ENCODE results near the gene TIGAR.

Gene TIGAR

DNA sequence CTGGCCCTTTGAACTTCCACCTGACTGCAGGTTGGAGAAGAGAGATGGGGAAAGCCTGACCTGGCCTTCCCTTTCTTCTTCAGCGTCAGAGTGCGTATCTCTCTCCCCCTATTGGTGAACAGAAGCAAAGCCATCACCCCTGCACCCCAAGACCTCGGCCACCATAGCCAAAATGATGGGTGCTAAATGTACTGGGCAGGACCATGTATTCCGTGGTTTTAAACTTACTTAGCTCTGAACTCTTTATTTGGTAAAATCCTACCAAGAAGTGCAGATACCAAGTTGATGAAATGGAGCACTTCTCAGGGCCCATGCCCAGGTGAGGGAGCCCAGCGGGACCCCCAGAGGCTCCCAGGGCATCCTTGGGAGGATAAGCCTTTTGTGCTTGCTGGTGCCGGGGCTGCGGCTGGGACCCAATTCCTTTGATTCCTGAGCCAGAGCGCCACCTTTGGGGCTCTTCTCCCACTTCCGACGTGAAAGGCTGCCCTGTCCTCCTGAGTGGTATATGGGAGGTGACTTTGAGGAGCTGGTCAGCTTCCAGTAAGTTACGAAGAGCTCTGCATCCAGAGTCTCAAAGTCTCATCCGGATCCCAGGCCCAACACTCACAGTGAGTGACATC lies 38.0 kb upstream of the TIGAR start:
- no peak for DNase-seq (ENCODE audit: low spot score)

DNA sequence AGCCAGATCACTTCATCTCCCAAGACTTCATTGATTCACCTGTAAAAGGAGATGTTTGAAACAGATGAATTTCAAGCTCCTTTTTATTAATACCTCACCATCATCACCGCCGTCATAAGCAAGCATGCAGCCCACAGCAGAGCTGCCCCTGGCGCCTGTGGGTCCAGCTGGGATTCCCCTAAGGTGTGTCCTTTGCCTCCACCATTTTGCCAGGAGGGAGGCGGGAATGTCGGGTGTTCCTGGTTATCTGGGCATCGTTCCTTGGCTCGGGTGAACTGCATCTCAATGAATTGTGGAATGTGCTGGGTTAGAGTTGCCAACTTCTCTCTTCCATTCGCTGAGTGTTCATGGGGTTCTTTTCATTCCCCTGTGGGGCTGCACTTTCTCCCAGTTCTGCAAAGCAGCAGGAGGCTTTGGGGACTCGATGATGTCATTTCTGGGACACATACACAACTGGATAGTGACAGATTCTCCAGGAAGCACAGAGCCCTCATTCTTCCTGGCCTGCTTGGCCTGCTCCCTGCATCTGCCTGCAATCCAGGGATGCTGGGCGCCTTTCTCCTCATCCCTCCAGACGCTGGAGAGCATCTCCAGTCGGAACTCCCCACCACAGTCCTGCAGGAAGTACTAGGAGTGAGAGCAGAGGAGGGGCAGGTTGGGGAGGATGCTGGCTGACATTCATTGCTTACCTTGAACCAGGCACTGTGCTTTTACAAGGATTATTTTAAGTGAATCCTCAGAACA lies 37.3 kb upstream of the TIGAR start:
- DNase-seq (ENCODE audit: low spot score) = peak; percentile 36

DNA sequence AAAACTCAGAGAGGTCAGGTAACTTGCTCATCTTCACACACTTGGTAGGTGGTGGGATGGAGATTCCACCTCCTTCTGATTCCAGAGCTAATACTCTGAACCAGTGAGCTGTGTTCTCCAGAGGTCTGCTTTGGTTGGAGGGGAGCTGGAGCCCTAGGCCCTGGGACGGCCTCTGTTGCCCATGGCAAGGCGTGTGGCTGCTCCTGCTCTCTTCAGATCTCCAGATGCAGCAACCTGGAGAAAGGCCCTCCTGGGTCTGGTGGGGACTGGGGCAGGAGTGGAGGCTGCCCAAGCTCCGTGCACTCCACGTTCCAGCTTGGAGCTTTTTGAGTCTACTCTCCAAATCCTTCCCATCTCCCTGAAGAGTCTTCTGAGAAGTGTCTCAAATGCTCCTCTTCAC lies 36.7 kb upstream of the TIGAR start:
- no peak for DNase-seq (ENCODE audit: low spot score)

DNA sequence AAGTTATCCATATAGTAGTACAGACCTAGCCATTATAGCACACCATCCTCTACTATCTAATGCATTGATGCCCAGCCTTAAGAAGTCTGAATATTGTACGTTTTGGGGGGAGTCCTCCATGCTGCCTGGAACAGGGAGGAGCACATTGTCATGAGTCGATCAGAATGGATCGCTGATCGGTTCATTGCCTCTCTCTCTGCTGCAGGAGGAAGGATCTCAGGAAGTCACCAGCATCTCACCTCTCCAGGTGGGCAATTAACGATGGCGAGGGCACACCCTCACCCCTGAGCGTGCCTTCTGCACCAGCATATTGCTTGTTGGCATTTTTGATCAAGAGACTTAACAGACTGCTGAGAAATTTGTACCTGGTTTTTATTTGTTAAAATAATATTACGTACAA lies 35.9 kb upstream of the TIGAR start:
- no peak for DNase-seq (ENCODE audit: low spot score)

DNA sequence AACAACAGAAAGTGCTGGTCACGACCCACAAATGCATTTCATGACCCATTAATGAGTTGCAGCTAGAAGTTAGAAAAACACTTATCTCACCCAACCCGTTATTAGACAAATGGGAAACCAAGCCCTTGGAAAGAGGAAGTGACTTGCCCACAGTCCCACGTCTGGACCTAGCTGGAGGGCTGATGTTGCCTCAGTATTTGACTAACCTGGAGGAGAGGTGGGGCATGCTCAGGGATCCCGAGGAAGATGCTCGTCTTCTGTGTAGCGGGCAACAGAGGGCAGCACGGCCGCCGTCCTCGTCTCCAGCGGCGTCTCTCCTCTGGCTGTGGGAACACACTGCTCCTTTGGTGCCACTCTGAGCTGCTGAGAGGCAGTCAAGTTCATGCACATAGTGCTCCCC lies 34.8 kb upstream of the TIGAR start:
- no peak for DNase-seq (ENCODE audit: low spot score)

DNA sequence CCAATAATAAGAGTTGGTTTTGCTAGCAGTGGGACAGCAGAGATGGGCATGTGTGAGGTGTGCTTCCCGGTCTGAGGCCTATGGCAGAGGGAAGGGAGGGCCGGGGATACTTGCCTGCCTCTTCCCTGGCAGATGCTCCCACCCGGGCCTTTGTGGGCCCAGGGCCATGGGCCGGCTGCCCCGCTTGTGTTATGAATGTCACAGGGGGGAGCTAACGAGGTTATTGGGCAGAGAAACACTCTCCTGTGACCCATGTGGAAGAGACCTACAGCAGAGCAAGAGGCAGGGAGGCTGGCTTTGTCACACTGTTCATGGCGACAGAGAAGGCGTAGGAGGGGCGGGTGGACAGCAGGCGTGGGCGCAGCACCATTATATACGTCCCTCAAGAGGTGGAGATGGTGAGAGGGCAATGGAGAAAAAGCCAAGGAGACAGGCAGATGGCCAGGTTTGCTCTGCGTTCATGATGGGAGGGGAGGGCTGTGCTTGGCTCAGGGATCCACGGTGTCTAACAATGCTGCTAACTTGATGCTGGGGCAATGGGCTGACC lies 34.2 kb upstream of the TIGAR start:
- DNase-seq (ENCODE audit: low spot score) = no peak

DNA sequence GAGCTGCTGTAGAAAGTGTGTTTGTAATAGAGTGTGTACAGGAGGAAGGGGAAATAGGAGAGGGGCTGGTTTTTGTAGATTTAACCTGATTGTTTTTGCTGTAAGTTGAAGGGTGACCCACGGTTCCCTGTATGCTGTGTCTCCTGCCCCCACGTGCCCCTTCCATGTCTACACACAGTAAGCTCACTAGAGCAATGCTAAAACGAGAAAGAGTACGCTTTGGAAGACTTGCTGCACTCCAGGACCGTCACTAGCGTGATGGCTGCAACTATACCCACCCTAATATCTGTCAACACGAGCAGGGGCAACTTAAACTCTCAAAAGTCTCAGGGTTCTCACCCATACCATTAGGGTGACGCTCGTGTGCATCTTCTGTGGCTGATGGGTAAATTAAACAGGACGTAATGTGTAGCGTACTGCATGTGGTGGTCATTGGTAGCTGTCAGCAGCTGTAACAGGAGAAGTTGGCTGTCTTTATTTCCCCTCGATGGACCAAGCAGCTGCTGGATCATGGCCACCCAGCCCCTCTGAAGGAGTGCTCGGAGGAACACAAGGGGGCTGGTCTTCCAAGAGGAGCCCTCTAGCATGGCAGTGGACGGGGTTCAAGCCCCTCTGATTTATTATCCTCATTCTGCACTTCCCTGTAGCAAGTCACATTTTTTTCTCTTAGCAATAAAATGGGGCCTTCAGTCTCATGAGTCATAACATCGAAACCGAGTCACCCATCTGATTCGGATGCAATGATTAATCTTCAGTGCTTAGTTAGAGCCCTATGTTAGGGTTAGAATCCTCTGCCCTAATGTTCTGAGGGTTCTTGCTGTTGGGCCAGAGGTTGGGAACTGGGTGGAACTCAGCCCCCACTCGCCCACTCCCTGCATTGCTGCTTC lies 33.4 kb upstream of the TIGAR start:
- no peak for DNase-seq (ENCODE audit: low spot score)

DNA sequence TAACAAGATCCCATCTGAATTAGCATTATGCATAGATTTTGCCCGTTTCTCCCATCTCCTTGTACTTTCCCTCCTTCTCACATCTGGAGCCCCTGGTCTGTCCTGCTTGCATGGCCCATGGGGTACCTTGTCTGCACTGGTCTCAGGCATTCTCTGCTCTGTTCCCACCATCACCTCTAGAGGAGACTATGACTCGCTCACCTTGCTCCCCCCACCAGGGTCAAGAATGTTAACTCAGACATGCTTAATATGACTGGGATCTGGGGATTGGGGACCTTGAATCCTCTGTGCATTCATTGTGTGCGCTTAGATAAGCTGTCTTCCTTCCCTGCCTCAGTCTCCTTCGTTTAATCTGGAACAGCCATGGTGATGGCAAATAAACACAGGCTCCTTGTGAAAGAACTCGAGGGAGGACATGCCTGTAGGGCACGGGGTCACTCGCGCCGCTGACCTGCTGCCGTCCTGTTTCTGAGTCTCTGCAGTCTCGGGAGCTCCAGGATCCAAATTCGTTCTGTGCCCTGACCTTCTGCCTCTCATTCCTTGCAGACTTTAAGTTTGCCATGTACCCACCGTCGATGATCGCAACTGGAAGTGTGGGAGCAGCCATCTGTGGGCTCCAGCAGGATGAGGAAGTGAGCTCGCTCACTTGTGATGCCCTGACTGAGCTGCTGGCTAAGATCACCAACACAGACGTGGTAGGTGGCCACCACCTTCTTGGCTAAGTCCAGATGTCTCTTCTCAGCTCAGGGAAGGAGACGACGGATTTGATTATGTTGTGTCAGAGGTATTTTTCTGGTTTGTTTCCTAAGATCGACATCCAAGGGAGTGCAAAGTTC lies 32.5 kb upstream of the TIGAR start:
- DNase-seq (ENCODE audit: low spot score) = peak; percentile 11

DNA sequence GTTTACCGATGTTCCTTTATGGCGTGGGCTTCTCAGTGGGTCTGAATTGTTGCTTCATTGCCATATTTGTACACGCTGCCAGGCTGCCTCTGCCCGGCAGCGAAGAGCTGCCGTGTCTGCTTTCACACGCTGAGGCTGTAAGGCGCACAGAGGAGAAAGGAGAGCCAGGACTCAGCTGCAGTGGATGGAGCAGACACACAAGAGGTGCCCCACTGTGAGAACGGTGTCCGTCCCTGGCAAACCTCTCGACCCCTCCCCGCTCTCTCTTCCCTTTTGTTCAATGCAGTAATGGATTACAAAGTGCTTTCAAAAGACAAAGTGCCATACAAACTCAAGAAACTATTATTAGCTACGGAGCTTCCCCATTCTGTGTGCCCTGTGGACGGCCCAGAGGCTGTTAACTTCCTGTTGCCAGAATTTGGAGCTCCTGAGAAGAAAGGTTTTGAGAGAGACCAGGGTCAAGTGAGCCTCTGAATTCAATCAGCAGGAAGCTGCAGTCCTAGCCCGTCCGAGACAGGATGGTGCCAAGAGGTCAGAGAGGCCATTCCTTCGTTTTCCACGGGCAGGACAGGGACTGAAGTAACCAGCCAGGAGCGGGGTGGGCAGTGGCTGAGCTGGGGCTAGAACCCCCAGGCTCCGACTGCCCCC lies 31.7 kb upstream of the TIGAR start:
- DNase-seq (ENCODE audit: low spot score) = peak; percentile 46

DNA sequence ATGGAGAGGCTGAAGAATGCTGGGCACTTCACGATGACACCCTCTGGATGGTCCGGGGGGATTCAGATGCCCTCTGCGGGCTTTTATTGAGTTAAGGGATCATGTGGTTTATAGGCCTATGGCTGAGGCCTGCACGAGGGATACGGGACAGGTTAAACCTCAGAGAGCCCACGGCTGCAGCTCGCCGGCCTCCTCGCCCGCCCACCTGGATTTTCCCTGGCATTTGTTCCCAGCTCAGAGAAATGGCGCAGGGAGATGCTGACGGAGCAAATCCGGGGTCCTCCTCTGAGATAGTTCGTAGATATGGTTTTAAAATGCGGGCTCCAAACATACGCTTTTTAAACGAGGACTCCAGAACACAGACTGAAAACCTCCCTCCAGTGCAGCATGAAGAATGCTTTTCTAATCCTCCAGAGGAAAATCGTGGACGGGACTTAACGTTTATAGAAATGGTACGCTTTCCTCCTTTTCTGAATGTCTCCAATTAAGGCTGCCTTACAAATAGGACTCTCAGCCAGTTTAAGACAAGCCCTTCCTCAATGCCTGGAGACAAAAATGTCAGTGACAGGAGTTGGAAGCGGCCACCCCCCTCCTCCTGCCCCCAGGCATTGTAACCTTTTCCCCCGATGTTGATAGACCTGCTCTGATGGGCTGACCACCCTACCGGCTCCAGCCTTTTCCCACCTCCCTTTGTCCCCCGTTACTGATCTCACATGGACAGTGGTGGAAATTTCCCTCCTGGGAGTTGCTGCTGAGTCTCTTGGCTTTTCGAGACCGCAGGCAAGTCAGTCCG lies 30.8 kb upstream of the TIGAR start:
- DNase-seq (ENCODE audit: low spot score) = no peak

DNA sequence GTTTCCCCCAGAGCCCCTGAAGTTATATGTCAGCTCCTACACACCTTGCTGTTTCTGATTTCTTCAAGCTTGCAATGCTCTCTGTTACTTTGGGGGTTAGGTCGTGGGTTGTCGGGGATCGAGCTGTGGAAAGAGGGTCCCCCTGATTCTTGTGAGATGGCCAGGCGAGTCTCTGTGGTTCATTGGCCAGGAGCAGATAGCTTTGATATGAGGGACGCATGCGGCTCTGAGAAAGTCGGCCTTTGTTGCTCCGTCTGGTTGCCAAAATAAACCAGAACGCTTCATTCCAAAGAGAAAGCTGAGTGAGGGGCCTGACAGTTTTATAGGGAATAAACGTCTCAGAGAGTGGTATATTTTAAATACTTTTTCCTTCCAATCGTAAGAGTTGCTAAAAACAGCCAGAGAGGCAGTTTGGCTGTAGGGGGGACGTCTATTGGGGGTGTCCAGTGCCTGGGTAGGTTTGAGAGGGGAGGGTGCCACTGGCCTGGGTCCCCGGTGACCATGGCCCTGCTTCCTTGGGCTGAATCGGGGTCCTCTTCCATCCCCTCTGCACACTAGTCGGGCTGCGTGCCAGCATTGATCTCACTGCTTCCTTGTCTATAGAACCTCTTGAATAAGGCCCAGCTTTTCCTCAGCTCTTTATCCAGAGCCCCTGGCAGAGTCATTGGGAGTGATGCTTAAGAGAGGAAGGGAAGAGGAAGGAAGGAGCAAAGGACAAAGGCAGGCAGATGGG lies 28.5 kb upstream of the TIGAR start:
- DNase-seq (ENCODE audit: low spot score) = no peak

DNA sequence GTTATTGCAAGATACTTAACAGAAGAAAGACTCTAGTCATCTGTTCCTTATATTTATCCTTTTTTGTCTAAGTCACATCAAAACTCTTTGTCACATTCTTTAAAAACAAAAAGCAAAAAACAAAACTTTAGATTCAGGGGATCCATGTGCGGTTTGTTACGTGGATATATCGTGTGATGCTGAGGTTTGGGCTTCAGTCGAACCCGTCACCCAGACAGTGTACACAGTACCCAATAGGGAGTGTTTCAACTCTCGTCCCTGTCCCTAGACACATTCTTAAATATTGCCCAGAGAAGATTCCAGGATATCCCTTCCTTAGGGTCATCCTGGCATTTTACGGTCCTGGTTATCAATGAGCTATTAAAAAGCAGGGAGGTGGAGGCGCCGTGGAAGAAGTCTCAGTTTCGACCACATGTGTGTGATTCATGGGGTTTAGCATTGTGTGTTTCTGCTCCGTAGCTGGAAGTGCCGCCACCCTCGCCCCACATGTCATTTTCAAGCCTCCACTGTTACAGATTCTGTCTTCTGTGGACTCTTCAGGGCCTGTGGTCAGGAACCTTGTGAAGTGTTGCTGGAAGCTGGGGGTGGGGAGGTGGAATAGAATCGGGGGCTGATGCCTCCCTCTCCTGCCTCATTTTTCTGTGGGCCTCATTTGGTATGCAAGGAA lies 27.6 kb upstream of the TIGAR start:
- no peak for DNase-seq (ENCODE audit: low spot score)

DNA sequence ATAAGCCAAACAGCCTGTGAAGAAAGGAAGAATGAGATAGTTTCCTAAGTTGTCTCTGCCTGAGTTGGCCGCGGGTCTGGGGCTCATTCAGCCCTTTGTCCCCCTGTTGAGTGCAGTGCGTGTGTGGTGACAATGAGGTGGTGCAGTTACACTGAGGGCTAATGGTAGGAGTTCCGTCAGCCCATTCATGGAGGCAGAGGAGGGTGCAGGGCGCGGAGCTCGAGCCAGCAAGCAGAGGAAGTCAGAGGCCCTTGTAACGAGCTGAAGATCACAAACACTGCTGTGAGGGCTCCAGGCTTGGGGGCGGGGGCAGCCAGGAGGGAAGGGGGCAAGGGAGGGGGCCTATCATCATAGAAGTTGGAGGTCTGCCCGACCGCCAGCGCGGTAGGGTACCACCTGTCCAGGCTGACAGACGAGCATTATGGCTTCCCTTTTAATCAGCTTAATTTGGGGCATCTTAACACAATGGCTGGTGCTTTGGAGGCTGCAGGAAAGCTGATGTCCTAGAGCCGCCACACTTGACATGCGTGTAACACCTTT lies 27.0 kb upstream of the TIGAR start:
- DNase-seq (ENCODE audit: low spot score) = peak; percentile 17

DNA sequence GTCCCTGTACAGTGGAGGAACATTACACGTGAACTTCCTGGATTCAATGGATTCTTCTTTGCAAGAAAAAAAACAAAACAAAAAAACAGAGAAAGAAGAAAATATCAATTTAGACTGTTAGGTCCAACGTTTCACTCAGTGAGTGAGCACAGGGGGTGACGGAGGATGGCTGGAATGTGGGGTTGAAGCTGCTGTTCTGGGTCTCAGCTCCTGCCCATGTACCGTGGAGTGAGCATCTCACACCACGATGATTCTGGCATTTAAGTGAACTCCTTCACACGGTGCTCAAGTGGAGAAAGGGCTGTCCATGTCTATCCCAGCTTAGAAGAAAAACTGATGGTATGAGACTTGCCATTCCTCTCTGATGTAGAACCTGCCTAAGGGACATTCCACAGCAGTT lies 24.3 kb upstream of the TIGAR start:
- no peak for DNase-seq (ENCODE audit: low spot score)

DNA sequence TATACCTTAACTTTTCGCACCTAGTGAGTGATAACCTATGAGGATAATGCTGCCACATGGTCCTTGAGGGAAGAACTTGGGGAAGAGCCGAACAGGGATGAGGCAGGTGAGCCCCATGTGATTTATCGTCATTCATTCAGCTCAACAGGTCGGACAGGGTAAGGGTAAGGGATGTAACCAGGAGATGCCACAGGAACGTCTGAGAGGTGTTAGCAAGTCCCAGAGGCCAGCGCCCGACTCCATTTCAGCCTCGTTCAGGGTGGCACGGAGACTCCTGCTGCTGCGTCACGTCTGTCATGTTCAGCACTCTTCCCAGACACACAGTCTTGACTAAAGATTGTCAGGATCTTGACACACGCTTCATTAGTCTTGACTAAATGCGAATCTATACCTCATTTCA lies 23.4 kb upstream of the TIGAR start:
- DNase-seq (ENCODE audit: low spot score) = no peak

DNA sequence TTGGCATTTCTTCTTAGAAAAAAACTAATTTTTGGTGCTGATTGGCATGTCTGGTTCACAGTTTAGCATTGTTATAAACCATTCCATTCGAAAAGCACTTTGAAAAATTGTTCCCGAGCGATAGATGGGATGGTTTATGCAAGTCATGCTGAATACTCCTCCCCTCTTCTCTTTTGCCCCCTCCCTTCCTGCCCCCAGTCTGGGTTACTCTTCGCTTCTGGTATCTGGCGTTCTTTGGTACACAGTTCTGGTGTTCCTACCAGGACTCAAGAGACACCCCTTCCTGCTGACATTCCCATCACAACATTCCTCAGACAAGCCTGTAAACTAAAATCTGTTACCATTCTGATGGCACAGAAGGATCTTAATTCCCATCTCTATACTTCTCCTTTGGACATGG lies 20.1 kb upstream of the TIGAR start:
- no peak for DNase-seq (ENCODE audit: low spot score)

DNA sequence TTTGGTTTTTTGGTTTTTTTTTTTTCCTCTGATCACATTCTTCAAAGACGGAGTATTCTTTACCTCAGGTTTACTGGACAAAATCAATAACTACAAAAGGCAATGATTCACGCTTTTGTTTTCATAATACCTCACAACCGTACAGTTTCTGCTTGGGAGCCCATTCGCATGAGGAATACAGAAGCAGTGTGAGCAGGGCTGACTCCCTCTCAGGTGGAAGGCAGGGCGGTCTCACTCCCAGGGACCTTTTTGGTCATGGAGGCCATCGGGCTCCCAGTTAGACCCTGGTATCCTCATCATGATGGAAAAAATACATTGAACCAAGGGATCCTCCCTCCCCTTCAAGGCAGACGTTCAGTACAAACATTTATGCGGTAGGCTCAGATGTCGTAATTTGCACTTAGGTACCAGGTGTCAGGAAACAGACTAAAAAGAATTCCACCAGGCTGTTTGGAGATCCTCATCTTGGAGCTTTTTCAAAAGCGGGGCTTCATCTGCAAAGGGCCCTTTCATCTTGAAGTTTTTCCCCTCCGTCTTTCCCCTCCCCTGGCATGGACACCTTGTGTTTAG lies 19.0 kb upstream of the TIGAR start:
- no peak for DNase-seq (ENCODE audit: low spot score)

DNA sequence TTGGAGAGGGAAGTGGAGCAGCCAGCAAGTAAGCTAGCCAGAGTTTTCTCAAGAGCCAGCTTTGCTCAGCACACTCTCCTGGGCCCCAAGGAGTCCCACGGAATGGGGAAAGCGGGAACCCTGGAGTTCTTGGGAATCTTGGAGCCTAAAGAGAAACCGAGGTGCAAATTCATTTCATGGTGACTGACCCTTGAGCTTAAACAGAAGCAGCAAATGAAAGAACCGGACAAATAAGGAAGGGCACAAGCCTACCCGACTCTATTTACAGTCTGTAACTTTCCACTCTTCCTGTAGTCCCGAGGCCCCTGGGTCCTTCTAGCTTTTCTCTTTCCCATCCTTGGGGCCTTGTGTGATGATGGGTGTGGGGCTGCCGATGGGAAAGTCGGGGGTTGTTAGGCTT lies 18.1 kb upstream of the TIGAR start:
- no peak for DNase-seq (ENCODE audit: low spot score)

DNA sequence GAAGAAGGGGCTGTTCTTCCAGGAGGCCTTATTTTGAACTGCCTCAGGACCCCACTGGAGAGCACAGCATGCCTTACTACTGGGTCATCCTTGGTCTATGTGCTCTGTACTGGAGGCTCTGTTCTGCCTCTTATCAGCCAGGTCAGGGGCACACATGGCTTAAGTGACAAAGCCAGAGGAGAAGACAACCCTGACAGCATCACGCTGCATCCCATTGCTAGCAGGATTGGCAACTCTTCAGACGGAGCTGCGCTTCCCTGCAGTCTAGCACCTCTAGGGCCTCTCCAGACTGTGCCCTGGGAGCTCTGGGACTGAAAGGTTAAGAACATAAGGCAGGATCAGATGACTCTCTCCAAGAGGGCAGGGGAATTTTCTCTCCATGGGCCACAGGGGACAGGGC lies 17.3 kb upstream of the TIGAR start:
- DNase-seq (ENCODE audit: low spot score) = no peak

Data from globus pallidus (tissue), 1 donor.